Right atrium auricular region (tissue), 2 donors: ENCODE results near the gene BRI3BP. TPM values are rescaled to one million over a fixed set of nuclear protein-coding genes. Genes with fewer than 3 reads are reported as not detected.

Experiments
- DNase-seq: peaks from one replicate; pipeline ENCODE4 v3.0.0-alpha.2; 2019; ENCODE audit warnings: low spot score
- H3K27ac ChIP-seq, 2 donors: fragments of 200-600 bp; sonication (generic); 1 replicate in 1 of 2; 2 replicates in 1 of 2; pipeline ENCODE4 v1.5.1; 2016 to 2019
- H3K27me3 ChIP-seq, 2 donors: fragments of 200-600 bp; sonication (generic); one replicate each; pipeline versions ENCODE4 v1.5.1 to v1.6.0; 2017 to 2019
- H3K36me3 ChIP-seq: fragments of 200-600 bp; sonication (generic); one replicate; pipeline ENCODE4 v1.5.1; 2016
- H3K4me1 ChIP-seq, 2 donors: fragments of 200-600 bp; sonication (generic); one replicate each; pipeline versions ENCODE4 v1.5.1 to v1.6.0; 2017 to 2019
- H3K4me3 ChIP-seq, 2 donors: fragments of 200-600 bp; sonication (generic); 1 replicate in 1 of 2; 2 replicates in 1 of 2; pipeline ENCODE4 v1.5.1; 2017 to 2019; ENCODE audit warnings: mild to moderate bottlenecking in 1 of 2, moderate library complexity in 1 of 2
- H3K9me3 ChIP-seq, 2 donors: fragments of 200-600 bp; sonication (generic); one replicate each; pipeline ENCODE4 v1.5.1; 2019
- total RNA-seq, 2 donors: library from RNA; depleted of rRNA; stranded (reverse); fragments of >200 nt; gene quantifications; one replicate each; pipeline ENCODE4 v1.1.0, GENCODE V29; 2016
- TF ChIP-seq, protein P1 (sequence below), 2 donors: fragments of 200-600 bp; sonication (generic); IDR thresholded peaks; one replicate each; pipeline ENCODE4 v1.5.1; 2019; ENCODE audit warnings: antibody characterized with exemption in 2 of 2

Gene BRI3BP
- total RNA-seq, 2 donors from 2014 or later, result 2.8 TPM

DNA sequence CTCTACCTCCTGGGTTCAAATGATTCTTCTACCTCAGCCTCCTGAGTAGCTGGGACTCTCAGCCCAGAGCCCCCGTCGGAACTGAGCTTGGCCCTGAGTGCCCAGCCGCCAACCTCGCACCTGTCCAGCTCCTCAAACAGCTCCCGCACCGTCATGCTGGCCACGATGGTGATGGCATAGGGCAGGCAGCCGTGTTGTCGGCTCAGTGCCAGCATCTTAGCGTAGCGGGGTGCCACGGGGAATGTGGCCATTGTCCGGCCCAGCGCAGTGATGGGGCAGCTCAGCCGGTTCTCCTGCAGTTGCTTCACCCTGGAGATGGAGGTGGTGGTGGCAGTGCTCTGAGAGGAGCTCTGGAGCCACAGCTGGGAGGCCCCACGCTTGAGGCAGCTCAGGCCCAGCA, 36.9 kb upstream of the BRI3BP start:
- DNase-seq, result no peak
- Histone ChIP-seq H3K9me3 (no peaks in the 10 kb centered on the region), H3K27ac (no peak overlapping the region), H3K4me1 (no peaks in the 10 kb centered on the region), H3K36me3 (peaks cover 47% of the 10 kb centered on the region), H3K4me3 (no peak overlapping the region), H3K27me3 (no peaks in the 10 kb centered on the region)
- TF ChIP-seq, protein P1, sequence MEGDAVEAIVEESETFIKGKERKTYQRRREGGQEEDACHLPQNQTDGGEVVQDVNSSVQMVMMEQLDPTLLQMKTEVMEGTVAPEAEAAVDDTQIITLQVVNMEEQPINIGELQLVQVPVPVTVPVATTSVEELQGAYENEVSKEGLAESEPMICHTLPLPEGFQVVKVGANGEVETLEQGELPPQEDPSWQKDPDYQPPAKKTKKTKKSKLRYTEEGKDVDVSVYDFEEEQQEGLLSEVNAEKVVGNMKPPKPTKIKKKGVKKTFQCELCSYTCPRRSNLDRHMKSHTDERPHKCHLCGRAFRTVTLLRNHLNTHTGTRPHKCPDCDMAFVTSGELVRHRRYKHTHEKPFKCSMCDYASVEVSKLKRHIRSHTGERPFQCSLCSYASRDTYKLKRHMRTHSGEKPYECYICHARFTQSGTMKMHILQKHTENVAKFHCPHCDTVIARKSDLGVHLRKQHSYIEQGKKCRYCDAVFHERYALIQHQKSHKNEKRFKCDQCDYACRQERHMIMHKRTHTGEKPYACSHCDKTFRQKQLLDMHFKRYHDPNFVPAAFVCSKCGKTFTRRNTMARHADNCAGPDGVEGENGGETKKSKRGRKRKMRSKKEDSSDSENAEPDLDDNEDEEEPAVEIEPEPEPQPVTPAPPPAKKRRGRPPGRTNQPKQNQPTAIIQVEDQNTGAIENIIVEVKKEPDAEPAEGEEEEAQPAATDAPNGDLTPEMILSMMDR (IDR thresholded peaks at IDR 0.05), result no peak

DNA sequence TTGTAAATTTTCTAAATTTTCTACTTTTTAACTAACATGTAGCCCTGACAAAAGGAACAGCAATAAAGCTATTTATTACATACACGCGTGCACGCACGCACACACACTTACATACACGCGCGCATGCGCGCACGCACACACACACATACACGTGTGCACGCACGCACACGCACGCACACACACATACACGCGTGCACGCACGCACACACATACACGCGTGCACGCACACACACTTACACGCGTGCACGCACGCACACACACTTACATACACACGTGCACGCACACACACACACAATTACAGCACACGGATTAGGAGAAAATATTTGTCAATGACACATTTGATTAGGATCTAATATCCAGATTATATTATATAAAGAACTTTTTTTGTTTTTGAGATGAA, 32.4 kb upstream of the BRI3BP start:
- TF ChIP-seq, protein P1 (IDR thresholded peaks at IDR 0.05), result no peak
- Histone ChIP-seq H3K9me3 (no peaks in the 10 kb centered on the region), H3K4me3 (no peak overlapping the region), H3K27ac (no peak overlapping the region), H3K4me1 (no peaks in the 10 kb centered on the region), H3K27me3 (no peaks in the 10 kb centered on the region), H3K36me3 (peaks cover 58% of the 10 kb centered on the region)
- DNase-seq, result no peak

DNA sequence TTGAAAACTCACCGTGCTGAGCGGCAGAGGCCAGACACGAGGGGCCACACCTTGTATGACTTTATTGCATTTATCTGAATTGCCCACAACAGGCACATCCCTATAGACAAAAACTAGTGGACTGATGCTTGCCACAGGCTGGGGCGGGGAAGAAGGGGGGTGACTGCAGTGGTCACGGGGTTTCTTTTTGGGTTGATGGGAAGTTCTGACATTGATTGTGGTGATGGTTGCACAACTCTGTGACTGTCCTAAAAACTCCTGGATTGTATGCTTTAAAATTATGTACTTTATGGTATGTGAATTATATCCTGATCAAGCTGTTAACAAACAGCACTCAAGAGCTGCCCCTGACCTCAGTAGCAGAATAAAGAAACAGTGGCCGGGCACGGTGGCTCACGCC, 30.2 kb upstream of the BRI3BP start:
- Histone ChIP-seq H3K4me1 (no peaks in the 10 kb centered on the region), H3K4me3 (no peak overlapping the region), H3K27ac (no peak overlapping the region), H3K9me3 (no peaks in the 10 kb centered on the region), H3K27me3 (no peaks in the 10 kb centered on the region), H3K36me3 (peaks cover 53% of the 10 kb centered on the region)
- DNase-seq, result no peak
- TF ChIP-seq, protein P1 (IDR thresholded peaks at IDR 0.05), result no peak

DNA sequence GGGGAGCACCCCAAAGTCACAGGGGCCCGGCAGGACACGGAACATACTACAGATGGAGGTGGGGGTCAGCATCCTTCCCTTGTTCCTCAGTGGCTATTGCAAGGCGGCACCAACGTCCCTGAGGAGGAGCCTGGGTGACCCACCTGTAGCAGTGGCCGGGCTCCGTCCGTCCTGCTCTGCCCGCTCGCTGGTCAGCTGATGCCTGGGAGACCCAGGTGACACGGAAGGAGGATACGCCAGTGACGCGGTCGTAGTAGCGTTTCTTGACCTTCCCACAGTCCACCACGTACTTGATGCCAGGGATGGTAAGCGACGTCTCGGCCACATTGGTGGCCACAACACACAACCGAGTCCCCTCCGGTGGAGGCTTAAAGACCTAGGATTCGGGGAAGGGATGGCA, 29.2 kb upstream of the BRI3BP start:
- Histone ChIP-seq H3K4me3 (no peak overlapping the region), H3K27ac (no peak overlapping the region), H3K27me3 (no peaks in the 10 kb centered on the region), H3K36me3 (peaks cover 63% of the 10 kb centered on the region), H3K9me3 (no peaks in the 10 kb centered on the region), H3K4me1 (no peaks in the 10 kb centered on the region)
- no peak for DNase-seq
- TF ChIP-seq, protein P1 (IDR thresholded peaks at IDR 0.05), result no peak

DNA sequence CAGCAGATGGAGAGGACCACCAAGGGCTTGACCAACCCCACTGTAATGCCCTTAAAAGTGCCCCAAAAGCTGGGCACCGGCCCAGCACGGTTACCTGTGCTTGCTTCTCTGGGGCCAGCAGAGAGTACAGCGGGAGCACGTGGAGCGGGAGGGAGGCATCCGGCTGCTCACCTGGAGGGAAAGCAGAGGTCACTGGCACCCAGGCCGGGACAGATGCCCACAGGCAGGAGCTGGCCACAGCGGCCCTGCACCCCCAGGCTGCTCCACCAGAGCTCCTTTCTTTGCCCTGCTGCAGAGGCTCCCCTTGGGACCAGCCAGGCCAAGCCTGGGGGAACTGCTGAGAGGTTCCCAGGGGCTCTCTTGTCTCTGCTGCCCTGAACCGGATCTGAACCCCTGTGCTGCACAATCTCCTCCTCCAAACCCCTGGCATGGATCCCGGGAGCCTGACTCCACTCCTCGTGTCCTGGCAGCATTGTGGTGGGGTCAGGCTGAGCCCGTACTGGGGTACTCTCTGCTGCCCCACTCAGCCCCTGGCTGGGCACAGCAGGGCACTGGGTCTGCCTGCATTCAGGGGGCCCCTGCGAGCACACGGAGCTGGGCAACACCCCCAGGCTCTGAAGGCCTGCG, 28.5 kb upstream of the BRI3BP start:
- no peaks in the 10 kb centered on the region for H3K9me3 ChIP-seq
- no peaks in the 10 kb centered on the region for H3K27me3 ChIP-seq
- H3K36me3 ChIP-seq, result peaks cover 58% of the 10 kb centered on the region
- TF ChIP-seq, protein P1 (IDR thresholded peaks at IDR 0.05), result no peak
- no peak overlapping the region for H3K4me3 ChIP-seq
- H3K27ac ChIP-seq, result no peak overlapping the region
- no peak for DNase-seq
- H3K4me1 ChIP-seq, result no peaks in the 10 kb centered on the region
